GM13977 (cell line): ENCODE measurements around the gene GAP43.

ENCODE experiments used
- DNase-seq: peaks from one replicate; pipeline ENCODE4 v3.0.0; 2012; ENCODE audit warnings: low spot score
- in situ Hi-C: fragments of 300-500 bp; cut with MboI; formaldehyde crosslinking; loops from one replicate; pipeline ENCODE4 v1.12.0; 2022; ENCODE audit warnings: low sequenced_read_pairs, low pct_unique_long_range_greater_than_20kb, mixed read lengths, inconsistent platforms; ENCODE audit not compliant: unreplicated experiment
- TF ChIP-seq, protein P1 (sequence below): IDR thresholded peaks from 2 replicates; pipeline ENCODE4 v1.5.1; 2012; ENCODE audit warnings: mild to moderate bottlenecking, control low read depth; ENCODE audit not compliant: insufficient read depth; ENCODE audit errors: extremely low read depth, missing control alignments

The GAP43 gene

GRCh38 chr3:115666920-115667737, 43.8 kb downstream of the GAP43 start:
- TF ChIP-seq, protein P1, sequence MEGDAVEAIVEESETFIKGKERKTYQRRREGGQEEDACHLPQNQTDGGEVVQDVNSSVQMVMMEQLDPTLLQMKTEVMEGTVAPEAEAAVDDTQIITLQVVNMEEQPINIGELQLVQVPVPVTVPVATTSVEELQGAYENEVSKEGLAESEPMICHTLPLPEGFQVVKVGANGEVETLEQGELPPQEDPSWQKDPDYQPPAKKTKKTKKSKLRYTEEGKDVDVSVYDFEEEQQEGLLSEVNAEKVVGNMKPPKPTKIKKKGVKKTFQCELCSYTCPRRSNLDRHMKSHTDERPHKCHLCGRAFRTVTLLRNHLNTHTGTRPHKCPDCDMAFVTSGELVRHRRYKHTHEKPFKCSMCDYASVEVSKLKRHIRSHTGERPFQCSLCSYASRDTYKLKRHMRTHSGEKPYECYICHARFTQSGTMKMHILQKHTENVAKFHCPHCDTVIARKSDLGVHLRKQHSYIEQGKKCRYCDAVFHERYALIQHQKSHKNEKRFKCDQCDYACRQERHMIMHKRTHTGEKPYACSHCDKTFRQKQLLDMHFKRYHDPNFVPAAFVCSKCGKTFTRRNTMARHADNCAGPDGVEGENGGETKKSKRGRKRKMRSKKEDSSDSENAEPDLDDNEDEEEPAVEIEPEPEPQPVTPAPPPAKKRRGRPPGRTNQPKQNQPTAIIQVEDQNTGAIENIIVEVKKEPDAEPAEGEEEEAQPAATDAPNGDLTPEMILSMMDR = no peak
- in situ Hi-C loops = no loop called here
- DNase-seq = no peak

DNA sequence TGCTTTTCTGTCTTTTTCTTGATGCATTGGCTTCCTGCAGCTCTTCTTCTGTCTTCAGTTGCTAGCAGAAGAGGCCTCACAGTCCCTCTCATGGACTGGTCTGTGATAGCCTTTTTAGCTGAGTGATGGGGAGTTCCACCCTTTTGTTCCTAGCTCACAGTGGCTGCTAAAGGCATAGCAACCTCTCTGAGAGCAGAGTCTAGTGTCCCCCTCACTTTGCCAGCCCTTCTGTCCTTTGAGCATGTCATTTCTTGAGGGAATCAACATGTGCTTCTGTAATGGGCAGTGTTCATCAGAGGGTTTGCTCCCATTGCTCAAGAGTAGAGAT, 44.4 kb downstream of the GAP43 start:
- TF ChIP-seq, protein P1 = no peak
- in situ Hi-C loops = no loop called here

DNA sequence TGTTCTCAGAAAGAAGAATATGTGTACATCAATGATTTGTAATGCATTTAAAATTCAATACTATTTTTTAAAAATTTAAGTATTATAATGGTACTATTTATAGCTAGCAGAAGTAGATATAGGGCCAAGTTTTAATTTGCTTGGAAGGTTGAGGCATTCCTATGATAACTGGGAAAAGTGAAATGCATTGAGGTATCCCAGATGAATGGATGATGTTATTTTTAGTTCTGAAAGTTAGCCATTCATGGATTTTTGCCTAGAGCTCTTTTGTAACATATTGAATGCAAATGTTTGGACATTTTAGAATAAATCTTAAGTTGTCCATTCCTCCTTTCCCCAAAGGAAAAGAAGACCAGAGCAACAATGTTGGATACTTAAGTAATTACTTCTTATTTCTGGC, 47.6 kb downstream of the GAP43 start:
- DNase-seq = no peak
- TF ChIP-seq, protein P1 = no peak
- in situ Hi-C loops = no loop called here

More for the DNA sequence above, 44.4 kb downstream of the GAP43 start:
- no peak for DNase-seq

DNA sequence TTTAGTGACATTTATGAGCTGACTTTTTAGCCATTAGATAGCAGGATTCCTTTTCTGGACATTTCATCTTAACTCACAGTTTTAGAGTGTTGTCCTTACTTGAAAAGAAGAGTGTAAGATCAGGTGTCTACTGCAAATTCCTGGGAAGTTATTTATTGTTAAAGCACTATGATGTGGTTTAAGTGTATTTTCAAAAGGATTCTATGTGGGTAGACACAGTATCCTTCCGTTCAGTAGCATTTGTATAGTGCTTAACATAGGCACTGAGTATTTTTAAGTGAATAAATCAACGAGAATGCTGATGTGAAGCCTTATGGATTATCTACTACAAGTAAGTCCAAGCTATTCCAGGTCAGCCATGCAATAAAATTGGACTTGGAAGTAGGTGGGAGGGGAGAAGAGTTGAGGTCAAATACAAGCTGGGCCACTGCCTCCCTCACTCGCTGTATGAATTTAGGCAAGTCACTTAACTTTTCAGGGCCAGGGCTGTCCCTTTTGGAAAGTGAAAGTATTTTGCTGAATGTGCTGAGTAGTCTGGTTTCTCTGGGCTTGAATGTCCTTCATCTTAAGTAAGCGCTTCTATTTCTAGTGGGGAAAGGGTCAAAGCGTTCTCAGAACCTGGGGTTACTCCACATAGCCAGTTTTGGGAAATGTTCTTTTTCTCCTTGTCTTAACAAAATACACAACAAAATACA, 48.6 kb downstream of the GAP43 start:
- TF ChIP-seq, protein P1 = no peak
- in situ Hi-C loops = no loop called here
- no peak for DNase-seq

DNA sequence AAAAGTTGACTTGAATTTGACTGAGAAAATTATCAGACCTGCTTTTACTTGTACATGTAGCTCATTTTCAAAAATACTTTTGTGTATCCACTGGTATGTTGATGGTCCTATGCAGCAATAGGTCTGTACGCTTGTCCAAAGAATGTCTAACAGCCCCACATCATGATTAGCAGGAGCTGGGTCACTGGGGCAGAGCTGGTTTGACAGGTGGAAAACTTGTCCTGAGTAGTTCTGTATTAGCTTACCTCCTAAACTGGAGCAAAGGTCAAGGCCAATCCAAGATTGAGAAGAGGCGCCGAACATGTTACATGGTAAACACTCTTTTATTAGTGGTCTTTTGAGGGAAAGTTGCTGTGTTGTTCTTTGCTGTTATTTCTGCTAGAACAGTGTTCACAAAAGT, 50.6 kb downstream of the GAP43 start:
- TF ChIP-seq, protein P1 = no peak
- in situ Hi-C loops = no loop called here
- DNase-seq = no peak

GRCh38 chr3:115676336-115676735, 53.0 kb downstream of the GAP43 start:
- TF ChIP-seq, protein P1 = no peak
- no peak for DNase-seq
- in situ Hi-C loops = loop anchor here (25.0 kb wide), 2 partner anchors 589 to 839 kb away; no protein-coding TSS in a partner anchor
